HepG2 (cell line): ENCODE results near the gene SNRNP27. TPM values are rescaled to one million over a fixed set of nuclear protein-coding genes. Genes with fewer than 3 reads are reported as not detected.

Experiments
- CBX1 ChIP-seq: IDR thresholded peaks from one replicate; pipeline ENCODE4 v1.6.1; 2016; ENCODE audit warnings: antibody characterized with exemption, low read depth
- DR1 ChIP-seq: sonication (generic); formaldehyde crosslinking; IDR thresholded peaks from 2 replicates; pipeline ENCODE4 v1.8.0; 2021; ENCODE audit warnings: mild to moderate bottlenecking, missing genetic modification reagents, inconsistent platforms
- FIP1L1 ChIP-seq: fragments of 200-400 bp; formaldehyde crosslinking; IDR thresholded peaks from 2 replicates; pipeline ENCODE4 v1.6.1; 2018; ENCODE audit warnings: low read depth, mild to moderate bottlenecking, low read length, moderate library complexity, borderline replicate concordance; ENCODE audit not compliant: insufficient read depth
- FOXJ3 ChIP-seq: sonication (generic); formaldehyde crosslinking; IDR thresholded peaks from 2 replicates; pipeline ENCODE4 v1.4.0; 2020; ENCODE audit warnings: missing genetic modification reagents, mild to moderate bottlenecking, borderline replicate concordance
- FOXM1 ChIP-seq: sonication (generic); formaldehyde crosslinking; IDR thresholded peaks from 2 replicates; pipeline ENCODE4 v1.5.0; 2020; ENCODE audit warnings: missing genetic modification reagents
- HDAC2 ChIP-seq: sonication (generic); formaldehyde crosslinking; IDR thresholded peaks from 2 replicates; pipeline ENCODE4 v1.4.0; 2020; ENCODE audit warnings: missing genetic modification reagents
- HIC2 ChIP-seq: sonication (generic); formaldehyde crosslinking; IDR thresholded peaks from 2 replicates; pipeline ENCODE4 v1.9.0; 2022; ENCODE audit warnings: low read depth, missing genetic modification reagents
- HMG20B ChIP-seq: conservative IDR thresholded peaks from 2 replicates; pipeline ENCODE4 v1.6.1; 2016; ENCODE audit warnings: missing genetic modification reagents, missing compliant biosample characterization
- SMARCE1 ChIP-seq: fragments of 450-650 bp; IDR thresholded peaks from 2 replicates; pipeline ENCODE4 v1.6.1; 2017; ENCODE audit warnings: borderline replicate concordance
- polyA plus RNA-seq, 8 experiments: library from polyadenylated mRNA; depleted of rRNA in 3 of 8; stranded (reverse) in 7 of 8; unstranded in 1 of 8; fragments of >200 nt; fragmentation: Illumina TruSeq in 4 of 8; extraction: Trizol in 4 of 8; gene quantifications; 2 replicates each; pipeline versions ENCODE4 v1.2.1 to v1.2.3, GENCODE V29; 2011 to 2016; ENCODE audit warnings: low read depth in 4 of 8, missing spikeins in 1 of 8, mixed read lengths in 1 of 8; ENCODE audit not compliant: insufficient read depth in 1 of 8
- total RNA-seq, 5 experiments: library from RNA; depleted of rRNA; stranded (reverse); fragments of >200 nt; fragmentation: Illumina TruSeq; extraction: Trizol; gene quantifications; 2 replicates each; pipeline ENCODE4 v1.2.3, GENCODE V29; 2016; ENCODE audit warnings: low read depth in 1 of 5
- TF ChIP-seq, protein P1 (sequence below): sonication (generic); formaldehyde crosslinking; IDR thresholded peaks from 2 replicates; pipeline ENCODE4 v1.4.0; 2020; ENCODE audit warnings: missing genetic modification reagents, borderline replicate concordance
- TF ChIP-seq, protein P2 (sequence below): IDR thresholded peaks from 2 replicates; pipeline ENCODE4 v1.6.1; 2018; ENCODE audit warnings: missing genetic modification reagents
- TF ChIP-seq, protein P3 (sequence below): fragments of 450-650 bp; IDR thresholded peaks from 2 replicates; pipeline ENCODE4 v1.6.1; 2017
- TF ChIP-seq, protein P4 (sequence below): sonication (generic); formaldehyde crosslinking; IDR thresholded peaks from 2 replicates; pipeline ENCODE4 v1.4.0; 2020; ENCODE audit warnings: low read depth, mild to moderate bottlenecking, missing genetic modification reagents

The SNRNP27 gene
- total and polyA plus RNA-seq, 2 of the 13 experiments (the other 11 are each of a cell fraction or from before 2014, with no cell fraction given): 49.8 to 54.6 TPM

DNA sequence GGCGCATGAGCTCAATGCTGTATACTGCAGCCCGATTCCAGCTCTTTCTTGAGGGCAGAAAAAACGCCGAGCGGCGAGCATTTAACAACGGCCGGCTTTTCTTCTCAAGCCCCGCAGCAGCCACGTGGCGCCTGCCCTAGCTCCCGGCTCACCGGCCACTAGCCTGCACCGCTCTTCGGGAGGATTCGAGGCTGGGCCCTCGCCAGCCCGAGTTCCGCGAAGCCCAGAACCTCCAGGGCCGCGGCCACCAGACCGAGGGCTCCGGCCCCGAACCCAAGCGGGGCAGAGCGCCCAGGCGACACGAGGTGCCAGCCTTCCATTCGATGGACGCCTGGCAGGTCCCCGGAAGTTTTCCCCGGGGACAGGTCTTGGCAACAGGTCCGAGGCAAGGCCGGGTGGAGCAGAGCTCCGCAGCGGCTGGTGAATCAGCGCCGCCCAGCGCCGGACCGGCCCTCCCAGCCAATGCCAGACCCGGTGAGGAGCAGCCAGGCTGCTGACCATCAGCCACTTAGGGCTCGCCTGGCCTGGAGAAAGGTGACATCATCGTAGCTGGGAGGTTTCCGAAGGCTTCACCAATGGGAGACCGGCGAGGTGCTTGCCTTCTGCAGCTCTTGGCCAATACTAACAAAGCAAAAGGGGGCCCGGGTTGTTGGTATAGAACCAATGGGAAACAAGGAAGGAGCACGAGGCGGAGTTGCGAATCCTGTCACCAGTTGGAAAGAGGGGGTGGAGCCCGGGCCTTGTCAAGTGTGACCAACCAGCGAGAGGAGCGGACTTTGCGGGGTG lies 20.6 kb downstream of the SNRNP27 start (continued):
- TF ChIP-seq, protein P1, sequence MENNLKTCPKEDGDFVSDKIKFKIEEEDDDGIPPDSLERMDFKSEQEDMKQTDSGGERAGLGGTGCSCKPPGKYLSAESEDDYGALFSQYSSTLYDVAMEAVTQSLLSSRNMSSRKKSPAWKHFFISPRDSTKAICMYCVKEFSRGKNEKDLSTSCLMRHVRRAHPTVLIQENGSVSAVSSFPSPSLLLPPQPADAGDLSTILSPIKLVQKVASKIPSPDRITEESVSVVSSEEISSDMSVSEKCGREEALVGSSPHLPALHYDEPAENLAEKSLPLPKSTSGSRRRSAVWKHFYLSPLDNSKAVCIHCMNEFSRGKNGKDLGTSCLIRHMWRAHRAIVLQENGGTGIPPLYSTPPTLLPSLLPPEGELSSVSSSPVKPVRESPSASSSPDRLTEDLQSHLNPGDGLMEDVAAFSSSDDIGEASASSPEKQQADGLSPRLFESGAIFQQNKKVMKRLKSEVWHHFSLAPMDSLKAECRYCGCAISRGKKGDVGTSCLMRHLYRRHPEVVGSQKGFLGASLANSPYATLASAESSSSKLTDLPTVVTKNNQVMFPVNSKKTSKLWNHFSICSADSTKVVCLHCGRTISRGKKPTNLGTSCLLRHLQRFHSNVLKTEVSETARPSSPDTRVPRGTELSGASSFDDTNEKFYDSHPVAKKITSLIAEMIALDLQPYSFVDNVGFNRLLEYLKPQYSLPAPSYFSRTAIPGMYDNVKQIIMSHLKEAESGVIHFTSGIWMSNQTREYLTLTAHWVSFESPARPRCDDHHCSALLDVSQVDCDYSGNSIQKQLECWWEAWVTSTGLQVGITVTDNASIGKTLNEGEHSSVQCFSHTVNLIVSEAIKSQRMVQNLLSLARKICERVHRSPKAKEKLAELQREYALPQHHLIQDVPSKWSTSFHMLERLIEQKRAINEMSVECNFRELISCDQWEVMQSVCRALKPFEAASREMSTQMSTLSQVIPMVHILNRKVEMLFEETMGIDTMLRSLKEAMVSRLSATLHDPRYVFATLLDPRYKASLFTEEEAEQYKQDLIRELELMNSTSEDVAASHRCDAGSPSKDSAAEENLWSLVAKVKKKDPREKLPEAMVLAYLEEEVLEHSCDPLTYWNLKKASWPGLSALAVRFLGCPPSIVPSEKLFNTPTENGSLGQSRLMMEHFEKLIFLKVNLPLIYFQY: peak; percentile 87; the same call in 1 of the 2 replicates
- TF ChIP-seq, protein P2, sequence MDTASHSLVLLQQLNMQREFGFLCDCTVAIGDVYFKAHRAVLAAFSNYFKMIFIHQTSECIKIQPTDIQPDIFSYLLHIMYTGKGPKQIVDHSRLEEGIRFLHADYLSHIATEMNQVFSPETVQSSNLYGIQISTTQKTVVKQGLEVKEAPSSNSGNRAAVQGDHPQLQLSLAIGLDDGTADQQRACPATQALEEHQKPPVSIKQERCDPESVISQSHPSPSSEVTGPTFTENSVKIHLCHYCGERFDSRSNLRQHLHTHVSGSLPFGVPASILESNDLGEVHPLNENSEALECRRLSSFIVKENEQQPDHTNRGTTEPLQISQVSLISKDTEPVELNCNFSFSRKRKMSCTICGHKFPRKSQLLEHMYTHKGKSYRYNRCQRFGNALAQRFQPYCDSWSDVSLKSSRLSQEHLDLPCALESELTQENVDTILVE (CRISPR knock-in tag): peak; percentile 92
- TF ChIP-seq, protein P3, sequence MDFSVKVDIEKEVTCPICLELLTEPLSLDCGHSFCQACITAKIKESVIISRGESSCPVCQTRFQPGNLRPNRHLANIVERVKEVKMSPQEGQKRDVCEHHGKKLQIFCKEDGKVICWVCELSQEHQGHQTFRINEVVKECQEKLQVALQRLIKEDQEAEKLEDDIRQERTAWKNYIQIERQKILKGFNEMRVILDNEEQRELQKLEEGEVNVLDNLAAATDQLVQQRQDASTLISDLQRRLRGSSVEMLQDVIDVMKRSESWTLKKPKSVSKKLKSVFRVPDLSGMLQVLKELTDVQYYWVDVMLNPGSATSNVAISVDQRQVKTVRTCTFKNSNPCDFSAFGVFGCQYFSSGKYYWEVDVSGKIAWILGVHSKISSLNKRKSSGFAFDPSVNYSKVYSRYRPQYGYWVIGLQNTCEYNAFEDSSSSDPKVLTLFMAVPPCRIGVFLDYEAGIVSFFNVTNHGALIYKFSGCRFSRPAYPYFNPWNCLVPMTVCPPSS: no peak
- TF ChIP-seq FIP1L1 (peak; percentile 59; the same call in 1 of the 2 replicates), HIC2 (CRISPR knock-in tag) (peak; percentile 90), CBX1 (no peak), FOXM1 (CRISPR knock-in tag) (0 out of 2 replicates have a peak, but pooled peaks have one; percentile 20), HDAC2 (CRISPR knock-in tag) (peak; percentile 85), DR1 (CRISPR knock-in tag) (no peak), SMARCE1 (no peak), HMG20B (CRISPR knock-in tag) (0 out of 2 replicates have a peak, but pooled peaks have one; percentile 57), FOXJ3 (peak; percentile 68; the same call in 1 of the 2 replicates)
- TF ChIP-seq, protein P4, sequence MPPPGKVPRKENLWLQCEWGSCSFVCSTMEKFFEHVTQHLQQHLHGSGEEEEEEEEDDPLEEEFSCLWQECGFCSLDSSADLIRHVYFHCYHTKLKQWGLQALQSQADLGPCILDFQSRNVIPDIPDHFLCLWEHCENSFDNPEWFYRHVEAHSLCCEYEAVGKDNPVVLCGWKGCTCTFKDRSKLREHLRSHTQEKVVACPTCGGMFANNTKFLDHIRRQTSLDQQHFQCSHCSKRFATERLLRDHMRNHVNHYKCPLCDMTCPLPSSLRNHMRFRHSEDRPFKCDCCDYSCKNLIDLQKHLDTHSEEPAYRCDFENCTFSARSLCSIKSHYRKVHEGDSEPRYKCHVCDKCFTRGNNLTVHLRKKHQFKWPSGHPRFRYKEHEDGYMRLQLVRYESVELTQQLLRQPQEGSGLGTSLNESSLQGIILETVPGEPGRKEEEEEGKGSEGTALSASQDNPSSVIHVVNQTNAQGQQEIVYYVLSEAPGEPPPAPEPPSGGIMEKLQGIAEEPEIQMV (CRISPR knock-in tag): peak; percentile 82; the same call in 1 of the 2 replicates
